Activated CD8-positive, alpha-beta memory T cell treated with anti-CD3 and anti-CD28 coated beads for 4 hours (primary cell): ENCODE data around the gene OSBPL6.
"Not testable (repeated sequence)": the region's sequence is repeated elsewhere in the genome, so short reads cannot be mapped to it uniquely, and the experiment has no call there.

Experiments
- DNase-seq, 2 donors: peaks; one replicate each; pipeline ENCODE4 v3.0.0-alpha.2; 2020; ENCODE audit warnings: low read depth in 2 of 2

OSBPL6 gene

DNA sequence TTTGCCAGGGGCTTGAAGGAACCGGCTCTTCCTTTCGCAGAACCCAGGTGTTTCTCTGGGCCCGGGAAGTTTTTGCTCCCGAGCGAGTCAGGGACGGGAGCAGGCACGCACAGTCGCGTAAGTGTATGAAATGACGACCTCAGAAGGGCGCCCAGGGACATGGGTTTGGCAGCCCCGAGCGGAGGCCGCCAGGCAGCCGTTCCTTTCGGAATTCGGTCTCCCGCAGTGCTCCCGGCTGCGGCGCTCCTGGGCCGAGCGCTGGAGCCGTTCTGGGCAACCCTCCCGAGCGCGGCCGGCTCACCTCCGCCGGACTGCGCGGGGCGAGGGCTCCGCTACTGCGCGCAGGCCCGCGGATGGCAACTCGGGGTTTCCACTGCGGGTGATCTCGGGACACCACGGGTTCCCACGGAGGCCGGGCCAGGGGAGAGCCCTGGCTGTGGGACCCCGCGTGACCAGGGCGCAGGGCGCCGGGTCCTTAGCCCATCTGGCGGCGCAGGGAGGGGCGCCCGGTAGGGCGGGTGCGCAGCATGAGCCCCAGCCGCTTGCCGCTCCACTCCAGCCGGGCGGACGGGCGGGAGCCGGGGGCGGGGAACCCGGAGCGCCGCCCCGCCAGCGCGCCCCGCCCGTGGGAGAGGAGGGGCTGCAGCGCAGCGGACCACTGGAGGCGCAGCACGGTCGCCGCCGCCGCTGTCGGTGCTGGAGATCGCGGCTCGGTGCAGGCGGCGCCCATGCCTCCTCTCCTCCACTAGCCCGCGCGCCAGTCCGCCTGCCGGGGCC, at the start of gene OSBPL6:
OSBPL6 (plus strand) TSS at position 690 of the 777 bp plus-strand sequence. CDS start 111,673 bp downstream, outside the sequence.
- peak in 1 of 2 donors; percentile 2 for DNase-seq

DNA sequence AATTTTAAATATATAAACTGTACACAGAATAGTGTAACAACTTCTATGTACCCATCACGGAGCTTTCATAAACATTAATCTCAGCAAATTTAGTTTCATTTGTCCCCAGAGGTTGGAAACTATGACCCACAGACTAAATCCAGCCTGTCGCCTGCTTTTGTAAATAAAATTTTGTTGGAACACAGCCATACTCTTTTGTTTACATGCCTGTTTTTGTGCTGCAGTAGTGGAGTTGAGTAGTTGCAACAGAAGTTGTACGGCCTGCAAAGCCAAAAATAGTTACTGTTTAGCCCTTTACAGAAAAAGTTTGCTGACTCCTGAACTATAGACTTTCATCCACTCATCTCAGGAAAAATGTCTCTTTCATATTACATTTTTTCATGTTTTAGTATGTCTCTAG, 42.3 kb upstream of the OSBPL6 start:
- no peak for DNase-seq

DNA sequence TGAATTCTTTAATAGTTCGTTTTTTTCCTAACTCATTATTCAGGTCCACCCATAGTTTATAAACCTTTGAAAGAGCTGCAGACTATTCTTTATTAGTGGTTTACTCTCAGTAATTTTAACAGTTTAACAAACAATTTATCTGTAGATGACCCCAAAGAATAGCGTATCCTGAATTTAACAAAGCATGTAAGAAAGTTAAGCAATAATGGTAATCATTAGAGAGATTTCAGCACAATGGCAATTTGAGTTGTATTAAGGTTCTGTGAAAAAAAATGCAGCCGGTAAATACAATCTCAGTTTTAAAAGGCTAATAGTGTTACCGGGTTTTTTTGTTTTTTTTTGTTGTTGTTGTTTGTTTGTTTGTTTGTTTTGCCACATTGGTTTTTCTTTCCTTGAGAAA, 41.8 kb upstream of the OSBPL6 start:
- DNase-seq = no peak

DNA sequence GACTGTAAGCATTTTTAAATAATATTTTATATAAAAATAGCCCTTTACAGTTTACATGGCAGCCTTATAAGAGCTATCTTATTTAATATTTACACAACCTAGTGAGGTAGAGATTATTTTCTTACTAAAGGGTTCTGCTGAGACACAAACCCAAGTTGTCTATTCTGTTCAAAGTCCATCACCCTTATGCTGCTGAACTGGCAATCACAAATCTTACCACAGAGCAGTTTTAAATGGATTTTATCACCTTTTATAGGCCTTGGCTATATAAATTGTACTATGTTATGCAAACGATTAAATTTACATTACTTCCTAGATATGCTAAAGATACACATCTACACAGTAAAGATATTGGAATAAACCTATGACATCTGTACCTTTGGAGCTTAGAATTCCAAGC, 41.3 kb upstream of the OSBPL6 start:
- no peak for DNase-seq

DNA sequence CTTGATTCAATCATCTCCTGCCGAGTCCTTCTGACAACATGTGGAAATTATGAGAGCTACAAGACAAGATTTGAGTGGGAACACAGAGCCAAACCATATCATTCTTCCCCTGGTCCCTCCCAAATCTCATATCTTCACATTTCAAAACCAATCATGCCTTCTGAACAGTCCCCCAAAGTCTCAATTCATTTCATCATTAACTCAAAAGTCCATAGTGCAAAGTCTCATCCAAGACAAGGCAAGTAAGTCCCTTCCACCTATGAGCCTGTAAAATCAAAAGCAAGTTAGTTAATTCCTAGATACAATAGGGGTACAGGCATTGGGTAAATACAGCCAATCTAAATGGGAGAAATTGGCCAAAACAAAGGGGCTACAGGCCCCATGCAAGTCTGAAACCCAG, 40.4 kb upstream of the OSBPL6 start:
- DNase-seq = not testable (repeated sequence)

DNA sequence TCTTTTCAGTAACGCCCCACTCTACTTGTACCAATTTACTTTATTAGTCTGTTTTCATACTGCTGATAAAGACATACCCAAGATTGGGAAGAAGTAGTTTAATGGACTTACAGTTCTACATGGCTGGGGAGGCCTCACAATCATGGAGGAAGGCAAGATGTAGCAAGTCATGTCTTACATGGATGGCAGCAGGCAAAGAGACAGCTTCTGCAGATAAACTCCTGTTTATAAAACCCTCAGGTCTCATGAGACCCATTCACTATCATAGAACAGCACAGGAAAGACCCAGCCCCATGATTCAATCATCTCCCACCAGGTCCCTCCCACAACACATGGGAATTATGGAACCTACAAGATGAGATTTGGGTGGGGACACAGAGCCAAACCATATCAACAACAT, 38.8 kb upstream of the OSBPL6 start:
- no peak for DNase-seq

DNA sequence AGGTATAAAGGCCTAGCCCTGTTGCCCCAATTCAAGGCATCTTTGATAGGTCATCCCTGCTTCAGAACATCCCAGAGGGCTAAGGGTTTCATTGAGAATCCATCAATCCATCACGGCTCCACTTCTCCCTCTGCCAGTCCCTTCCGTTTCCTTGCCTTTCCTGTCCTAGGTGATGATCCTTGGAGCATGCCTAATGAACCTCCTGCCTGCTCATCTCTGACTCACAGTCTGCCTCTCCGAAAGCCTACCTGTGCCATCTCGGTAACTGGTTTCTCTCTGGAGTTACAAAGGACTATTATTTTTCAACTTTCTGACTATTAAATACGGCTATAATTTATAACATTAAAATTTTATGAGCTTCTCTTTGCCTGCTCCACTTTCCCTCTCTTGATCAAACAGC, 36.7 kb upstream of the OSBPL6 start:
- no peak for DNase-seq

DNA sequence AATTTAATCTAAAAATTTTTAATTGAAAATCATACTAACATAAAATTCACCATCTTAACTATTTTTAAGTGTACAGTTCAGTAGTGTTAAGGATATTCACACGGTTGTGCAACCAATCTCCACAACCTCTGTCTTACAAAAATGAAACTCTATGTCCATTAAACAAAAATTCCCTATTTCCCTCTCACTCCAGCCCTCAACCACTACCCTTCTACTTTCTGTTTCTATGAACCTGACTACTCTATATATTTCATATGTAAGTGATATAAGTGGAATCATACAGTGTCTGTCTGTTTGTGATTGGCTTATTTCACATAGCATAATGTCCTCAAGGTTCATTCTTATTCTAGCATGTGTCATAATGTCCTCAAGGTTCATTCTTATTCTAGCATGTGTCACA, 34.3 kb upstream of the OSBPL6 start:
- DNase-seq = no peak

DNA sequence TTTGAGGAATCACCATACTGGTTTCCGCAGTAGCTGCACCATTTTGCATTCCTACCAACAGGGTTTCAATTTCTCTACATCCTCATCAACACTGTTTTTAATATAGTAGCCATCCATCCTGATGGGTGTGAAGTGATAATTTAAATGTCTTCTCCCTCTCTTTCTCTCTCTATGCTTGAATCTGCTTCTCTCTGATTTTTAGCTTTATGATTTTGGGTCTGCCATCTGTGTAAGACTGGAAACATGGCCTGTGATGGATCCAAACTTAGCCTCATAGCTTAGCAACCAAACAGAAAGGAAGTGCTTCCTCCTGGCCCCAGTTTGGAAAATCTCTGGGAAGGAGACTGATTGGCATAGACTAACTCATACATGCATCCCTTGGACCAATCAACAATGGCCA, 33.7 kb upstream of the OSBPL6 start:
- no peak for DNase-seq

DNA sequence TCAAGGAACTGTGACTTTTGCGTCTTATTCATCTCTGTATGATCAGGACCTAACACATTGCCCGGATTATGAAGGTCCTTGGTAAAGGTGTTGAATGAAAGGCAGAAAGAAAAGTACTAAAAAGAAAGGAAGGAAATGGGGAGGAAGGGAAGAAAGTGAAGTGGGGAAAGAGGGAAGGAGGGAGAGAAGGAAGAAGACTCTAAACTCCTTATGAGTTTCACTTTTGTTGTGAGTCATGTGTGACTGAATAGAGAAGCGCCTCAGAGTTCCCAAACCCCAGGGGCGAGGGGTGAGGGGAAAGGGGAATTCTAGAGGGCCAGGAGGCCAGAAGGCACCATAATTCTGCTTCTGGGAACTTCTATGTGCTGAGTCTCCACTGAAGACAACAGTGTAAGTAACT, 30.9 kb upstream of the OSBPL6 start:
- no peak for DNase-seq

DNA sequence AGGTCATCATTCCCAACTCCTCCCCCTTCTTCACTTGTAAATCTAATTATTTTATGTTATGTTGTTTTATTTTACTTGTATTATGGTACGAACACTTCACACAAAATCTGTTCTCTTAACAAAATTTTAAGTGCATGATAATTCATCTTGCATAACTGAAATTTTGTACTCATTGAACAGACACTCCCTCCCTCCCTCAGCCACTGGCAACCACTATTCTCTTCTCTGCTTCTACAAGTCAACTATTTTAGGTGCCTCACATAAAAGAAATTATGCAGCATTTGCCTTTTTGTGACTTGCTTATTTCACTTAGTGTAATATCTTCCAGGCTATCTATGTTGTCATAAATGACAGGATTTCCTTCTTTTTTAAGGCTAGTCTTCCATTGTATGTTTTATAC, 30.4 kb upstream of the OSBPL6 start:
- no peak for DNase-seq

DNA sequence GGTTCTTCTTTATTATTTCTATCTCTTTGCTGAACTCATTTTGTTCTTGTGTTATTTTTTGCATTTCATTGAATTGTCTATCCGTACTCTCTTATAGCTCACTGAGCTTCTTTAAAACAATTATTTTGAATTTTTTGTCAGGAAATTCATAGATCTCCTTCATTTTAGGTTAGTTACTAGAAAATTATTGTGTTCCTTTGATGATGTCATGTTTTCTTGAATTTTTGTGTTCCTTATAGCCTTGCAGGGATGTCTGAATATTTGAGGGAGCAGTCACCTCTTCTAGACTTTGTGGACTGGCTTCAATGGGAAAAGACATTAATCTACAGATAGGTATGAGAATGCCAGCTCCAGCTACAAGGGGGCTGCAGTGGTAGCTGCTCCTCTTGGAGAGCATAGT, 20.7 kb upstream of the OSBPL6 start:
- no peak for DNase-seq

DNA sequence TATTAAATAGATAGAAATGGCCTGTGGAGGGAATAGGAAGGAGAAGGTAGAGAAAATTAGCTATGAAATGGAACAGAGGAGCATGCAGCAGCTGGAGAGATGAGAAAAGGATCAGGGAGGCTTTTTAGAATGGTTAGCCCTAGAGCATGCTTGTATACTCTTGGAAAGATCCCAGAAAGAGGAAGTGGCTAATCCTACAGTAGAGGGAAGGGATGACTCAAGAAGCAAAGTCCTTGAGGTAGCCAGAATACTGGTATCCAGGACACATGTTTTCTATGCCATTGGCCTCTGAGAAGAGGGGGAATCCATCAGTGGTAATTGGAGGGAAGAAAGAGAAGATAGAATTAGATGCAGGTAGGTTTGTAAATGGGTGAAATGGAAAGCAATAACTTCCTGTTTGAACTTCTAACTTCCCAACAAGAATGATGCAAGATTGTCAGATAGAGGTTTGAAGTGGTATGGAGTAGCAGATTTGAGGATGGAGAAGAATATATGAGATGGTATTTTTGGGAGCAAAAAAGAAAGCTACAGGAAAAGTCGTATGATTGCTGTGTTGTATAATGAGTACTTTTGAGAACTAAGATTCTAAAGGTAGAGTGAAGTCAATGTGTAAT, 17.1 kb upstream of the OSBPL6 start:
- no peak for DNase-seq

DNA sequence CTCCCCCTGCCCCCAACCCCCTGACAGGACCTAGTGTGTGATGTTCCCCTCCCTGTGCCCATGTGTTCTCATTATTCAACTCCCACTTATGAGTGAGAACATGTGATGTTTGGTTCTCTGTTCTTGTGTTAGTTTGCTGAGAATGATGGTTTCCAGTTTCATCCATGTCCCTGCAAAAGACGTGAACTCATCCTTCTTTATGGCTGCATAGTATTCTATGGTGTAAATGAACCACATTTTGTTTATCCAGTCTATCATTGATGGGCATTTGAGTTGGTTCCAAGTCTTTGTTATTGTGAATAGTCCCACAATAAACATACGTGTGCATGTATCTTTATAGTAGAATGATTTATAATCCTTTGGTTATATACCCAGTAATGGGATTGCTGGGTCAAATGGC, 13.7 kb upstream of the OSBPL6 start:
- DNase-seq = not testable (repeated sequence)

DNA sequence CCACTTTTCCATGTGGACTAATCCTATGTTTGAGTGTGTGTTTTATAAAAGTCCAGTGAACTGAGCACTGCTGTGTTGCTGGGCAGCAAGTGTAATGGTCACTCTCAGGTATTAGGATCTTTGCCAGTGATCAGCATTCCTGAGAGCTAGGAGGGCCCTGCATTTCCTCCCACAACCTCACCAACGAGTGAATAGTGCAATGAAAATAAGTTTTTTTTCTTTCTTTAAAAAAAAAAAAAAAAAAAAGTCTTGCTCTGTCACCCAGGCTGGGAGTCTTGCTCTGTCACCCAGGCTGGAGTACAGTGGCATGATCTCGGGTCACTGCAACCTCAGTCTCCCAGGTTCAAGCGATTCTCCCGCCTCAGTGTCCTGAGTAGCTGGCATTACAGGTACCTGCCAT, 6.5 kb upstream of the OSBPL6 start:
- DNase-seq = no peak

DNA sequence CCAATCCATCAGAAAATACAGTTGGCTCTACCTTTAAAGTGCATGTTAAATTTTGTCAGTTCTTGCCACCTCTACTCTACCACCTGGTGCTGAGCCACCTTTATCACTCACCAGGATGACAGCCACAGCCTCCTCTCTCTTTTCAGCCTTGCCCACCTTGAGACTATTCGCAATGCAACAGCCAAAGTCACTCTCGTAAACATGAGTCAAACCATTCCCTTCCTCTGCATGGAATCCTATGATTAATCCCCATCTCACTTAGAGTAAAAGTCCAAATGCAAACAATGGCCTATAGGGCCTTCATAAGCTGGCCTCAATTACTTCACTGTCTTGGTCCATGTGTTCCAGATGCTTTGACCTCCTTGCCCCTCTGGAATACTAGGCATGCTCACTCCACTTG, 5.8 kb upstream of the OSBPL6 start:
- no peak for DNase-seq

DNA sequence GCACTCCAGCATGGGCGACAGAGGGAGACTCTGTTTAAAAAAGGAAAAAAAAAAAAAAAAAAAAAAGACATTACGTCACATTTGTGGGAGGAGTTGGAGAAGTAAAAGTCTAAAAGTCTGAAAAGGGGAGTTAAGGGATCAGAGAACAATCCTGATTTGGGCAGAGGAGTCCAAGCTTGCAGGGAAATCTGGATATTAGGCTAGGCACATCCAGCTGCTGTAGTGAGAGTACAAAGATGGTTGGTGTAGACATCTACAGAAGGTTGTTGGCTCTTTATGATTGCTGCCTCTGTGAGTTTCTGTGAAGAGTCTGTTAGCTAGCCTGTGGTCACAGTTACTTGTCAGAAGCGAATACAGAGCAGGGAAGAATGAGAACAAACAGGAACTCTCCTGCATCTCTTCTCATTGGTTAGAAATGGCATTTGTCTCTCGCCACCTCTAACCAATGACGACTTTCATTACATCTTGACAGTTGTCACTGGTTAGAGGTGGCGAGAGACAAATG, 3.3 kb upstream of the OSBPL6 start:
- no peak for DNase-seq

DNA sequence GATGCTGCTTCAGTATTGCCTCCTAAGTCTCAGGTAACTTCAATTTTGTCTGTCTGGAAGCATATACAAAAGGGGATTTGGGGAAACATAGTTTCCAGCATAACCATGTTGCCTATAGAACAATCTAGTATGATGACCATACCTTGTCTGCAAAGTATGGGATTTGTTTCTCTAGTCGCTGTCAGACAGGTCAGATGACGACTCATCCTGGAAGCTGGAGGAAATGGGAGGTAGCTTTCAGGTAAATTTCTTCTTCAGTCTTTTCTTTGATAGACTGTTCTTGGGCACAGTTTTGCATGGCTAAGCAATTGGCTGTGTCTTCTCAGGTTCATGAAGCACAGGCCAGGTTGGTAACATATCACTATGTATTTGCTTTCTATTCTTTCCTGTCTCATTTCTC, 2.8 kb upstream of the OSBPL6 start:
- DNase-seq = no peak

DNA sequence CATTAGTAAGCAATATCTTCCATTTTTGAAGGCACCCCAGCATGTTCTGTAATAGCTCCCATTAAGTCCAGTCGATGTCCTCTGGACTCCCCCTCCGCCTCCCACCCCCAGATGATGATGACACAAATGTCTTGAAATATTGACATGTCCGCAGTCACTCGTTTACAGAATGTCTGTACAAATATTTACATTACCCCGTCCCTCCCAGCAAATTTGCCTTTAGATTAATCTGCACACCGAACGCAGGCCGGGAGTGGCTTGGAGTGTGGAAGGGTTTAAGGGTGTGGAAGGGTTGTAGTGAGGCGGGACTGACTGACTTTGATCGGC, 853 bp upstream of the OSBPL6 start:
- DNase-seq = no peak

DNA sequence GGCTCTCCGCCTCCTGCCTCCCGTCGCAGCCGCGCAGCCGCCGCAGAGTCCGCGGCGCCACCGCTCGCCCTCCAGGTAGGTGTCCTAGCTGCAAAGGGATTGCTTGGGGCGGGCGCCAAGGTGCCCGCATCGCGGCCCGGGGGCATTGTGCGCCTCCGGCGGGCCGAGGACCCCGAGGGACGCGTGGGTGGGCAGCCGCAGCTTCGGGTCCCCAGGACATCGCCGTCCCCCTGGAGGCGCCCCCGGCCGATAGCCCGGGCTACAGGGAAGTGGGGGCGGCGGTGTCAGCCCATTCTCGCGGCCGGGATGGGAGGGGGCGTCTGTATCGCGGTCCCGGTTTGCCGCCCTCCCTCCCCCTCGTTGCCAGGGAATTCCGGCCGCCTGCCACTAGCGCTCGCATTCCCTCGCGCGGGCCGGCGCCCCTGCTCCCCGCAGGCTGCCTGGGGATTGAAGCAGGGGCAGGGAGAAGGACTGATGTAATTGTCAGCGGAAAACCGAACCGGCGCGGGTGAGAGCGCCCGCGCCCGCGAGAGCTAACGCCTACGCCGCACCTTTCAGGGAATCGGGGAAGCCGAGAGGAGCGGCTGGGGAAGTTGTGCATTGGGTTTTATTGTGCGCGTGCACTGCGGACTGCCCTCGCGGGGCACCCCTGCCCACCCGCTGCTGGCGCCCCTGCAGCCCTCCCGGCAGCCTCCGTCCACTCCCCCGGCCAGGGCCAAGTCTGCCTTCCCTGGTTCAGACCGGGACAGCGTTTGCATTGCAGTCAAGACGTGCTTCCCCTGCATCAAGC, 483 bp downstream of the OSBPL6 start:
- DNase-seq = no peak

DNA sequence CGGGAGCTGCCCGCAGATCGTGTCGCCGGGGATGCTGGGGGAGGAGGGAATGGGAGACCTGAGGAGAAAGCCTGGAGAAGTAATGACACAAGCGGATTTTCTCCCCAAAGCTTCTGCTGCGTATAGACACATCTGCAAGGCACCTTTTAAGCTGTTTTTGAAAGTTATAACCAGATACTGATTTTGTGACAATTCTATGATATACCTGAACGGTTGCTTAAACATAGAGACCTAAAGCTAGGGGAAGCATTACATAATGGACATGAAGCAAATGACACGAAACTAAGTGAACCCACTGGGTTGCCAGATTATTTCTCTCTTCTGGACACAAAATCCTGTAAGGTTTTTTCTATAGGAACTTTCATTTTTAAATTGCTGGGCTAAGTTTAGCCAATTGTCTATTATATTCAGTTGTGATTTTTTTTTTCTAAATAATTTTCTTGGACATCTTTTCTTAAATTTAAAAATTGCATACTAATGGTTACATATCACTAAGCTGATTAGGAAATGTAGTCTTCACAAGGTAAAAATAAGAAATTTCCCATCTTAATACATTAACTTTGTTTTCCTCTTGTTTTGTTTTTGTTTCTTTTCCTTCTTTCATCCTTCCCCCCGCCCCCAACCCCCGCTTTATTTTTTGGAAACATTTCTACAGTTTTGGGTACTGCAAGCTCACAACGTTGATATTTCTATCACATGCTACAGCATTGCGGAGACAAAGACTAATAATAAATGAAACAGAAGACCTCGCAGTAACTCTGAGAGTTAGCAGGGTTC, 1.3 kb downstream of the OSBPL6 start:
- DNase-seq = no peak

DNA sequence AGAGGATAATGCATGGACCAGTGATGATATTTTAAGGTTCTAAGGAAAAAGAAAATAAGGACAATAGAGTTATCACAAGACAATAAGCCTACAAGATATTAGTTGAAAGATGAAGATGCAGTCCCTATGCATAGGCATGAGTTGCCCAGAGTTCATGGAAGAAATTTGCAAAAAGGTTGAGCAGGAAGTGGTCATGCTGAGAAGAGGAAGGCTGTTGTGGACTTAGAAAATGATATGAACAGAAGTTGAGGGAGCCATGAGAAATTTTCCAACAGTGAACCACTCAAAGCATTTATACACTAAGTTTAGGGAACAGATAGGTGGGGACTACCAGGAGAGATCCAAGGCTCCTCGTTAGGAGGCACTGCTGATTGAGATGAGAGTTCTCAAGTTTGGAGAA, 3.5 kb downstream of the OSBPL6 start:
- DNase-seq = no peak
